ENCODE results near the gene XPO5. TPM values are rescaled to one million over a fixed set of nuclear protein-coding genes. Genes with fewer than 3 reads are reported as not detected.

The XPO5 gene
- total RNA-seq, 1 experiment from 2014 or later: 114 TPM

DNA sequence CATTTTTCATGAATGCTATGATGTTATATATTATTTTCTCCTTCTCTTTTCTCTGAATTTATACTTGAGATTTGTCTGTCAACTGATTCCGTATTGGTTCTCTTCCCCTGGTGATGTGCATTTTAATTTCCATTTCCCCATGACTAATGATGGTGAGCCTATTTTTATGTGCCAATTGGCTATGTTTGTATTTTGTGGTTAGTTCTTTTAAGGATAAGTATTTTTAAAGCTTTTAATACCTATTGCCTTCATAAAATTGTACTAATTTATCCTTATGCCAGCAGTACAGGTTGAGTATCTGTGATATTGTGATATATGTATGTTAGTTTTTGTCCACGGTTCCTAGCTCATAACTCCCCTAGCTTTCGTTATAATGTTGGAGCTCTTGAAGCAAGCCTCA is 2.9 kb upstream of the XPO5 start:
- Histone ChIP-seq H3K9me3 (ENCODE audit: control insufficient read depth, low read depth, low read length) (no peaks in the 10 kb centered on the region), H3K4me2 (ENCODE audit: insufficient read depth, insufficient read length, low read length) (no peak overlapping the region), H3K79me2 (ENCODE audit: insufficient read depth, low read length) (peaks cover 11% of the 10 kb centered on the region; the same call in 1 of the 2 replicates)

More for the DNA sequence above, 2.9 kb upstream of the XPO5 start:
- H3K9ac ChIP-seq (ENCODE audit: extremely low read depth, insufficient read length, low read length): no peak overlapping the region
- H4K20me1 ChIP-seq (ENCODE audit: control insufficient read depth, insufficient read depth, insufficient read length): no peaks in the 10 kb centered on the region
- H3K23me2 ChIP-seq (ENCODE audit: insufficient read length, low read depth, low read length, poor library complexity, severe bottlenecking): peaks cover 7% of the 10 kb centered on the region
- H3K4ac ChIP-seq (ENCODE audit: low read depth, low read length): no peak overlapping the region
- TF ChIP-seq, protein P1, sequence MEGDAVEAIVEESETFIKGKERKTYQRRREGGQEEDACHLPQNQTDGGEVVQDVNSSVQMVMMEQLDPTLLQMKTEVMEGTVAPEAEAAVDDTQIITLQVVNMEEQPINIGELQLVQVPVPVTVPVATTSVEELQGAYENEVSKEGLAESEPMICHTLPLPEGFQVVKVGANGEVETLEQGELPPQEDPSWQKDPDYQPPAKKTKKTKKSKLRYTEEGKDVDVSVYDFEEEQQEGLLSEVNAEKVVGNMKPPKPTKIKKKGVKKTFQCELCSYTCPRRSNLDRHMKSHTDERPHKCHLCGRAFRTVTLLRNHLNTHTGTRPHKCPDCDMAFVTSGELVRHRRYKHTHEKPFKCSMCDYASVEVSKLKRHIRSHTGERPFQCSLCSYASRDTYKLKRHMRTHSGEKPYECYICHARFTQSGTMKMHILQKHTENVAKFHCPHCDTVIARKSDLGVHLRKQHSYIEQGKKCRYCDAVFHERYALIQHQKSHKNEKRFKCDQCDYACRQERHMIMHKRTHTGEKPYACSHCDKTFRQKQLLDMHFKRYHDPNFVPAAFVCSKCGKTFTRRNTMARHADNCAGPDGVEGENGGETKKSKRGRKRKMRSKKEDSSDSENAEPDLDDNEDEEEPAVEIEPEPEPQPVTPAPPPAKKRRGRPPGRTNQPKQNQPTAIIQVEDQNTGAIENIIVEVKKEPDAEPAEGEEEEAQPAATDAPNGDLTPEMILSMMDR (conservative IDR thresholded peaks at IDR 0.05): no peak
- Mint-ChIP-seq H3K27me3 (ENCODE audit: low read depth) (no peaks in the 10 kb centered on the region), H3K27ac (no peak overlapping the region; a peak in 1 of 7 replicates), H3K36me3 (ENCODE audit: insufficient read depth in 1 of 3, low read depth in 3 of 3) (peaks cover 8 to 35% (median 29%) of the 10 kb centered on the region in 3 experiments; a peak in 6 of 7 replicates), H3K4me1 (peaks cover 18% of the 10 kb centered on the region in 2 experiments), H3K4me3 (no peak overlapping the region), H3K9me3 (peaks cover 5% of the 10 kb centered on the region in 2 experiments; a peak in 4 of 5 replicates)
- H3K14ac ChIP-seq (ENCODE audit: insufficient read depth, low read length): no peak overlapping the region
- no peaks in the 10 kb centered on the region for H3K4me1 ChIP-seq (ENCODE audit: insufficient read depth, low read length)
- no peak overlapping the region for H2BK5ac ChIP-seq (ENCODE audit: insufficient read length, low read length)
- no peak overlapping the region for H2BK120ac ChIP-seq (ENCODE audit: low read depth, low read length, poor library complexity, severe bottlenecking)
- no peak overlapping the region for H2BK12ac ChIP-seq (ENCODE audit: insufficient read length, low read depth, low read length)
- no peaks in the 10 kb centered on the region for H3K27me3 ChIP-seq (ENCODE audit: insufficient read depth, low read length)
- no peak overlapping the region for H4K8ac ChIP-seq (replicated peaks; ENCODE audit: insufficient read length, low read depth, low read length)
- H2BK15ac ChIP-seq (ENCODE audit: low read depth, low read length): no peak overlapping the region
- DNase-seq: no peak
- no peak overlapping the region for H3K18ac ChIP-seq (ENCODE audit: insufficient read length, low read depth, low read length)
- H3K79me1 ChIP-seq (ENCODE audit: insufficient read depth, low read depth, low read length, poor library complexity, severe bottlenecking): no peaks in the 10 kb centered on the region
- no peak overlapping the region for H3K23ac ChIP-seq (ENCODE audit: insufficient read length, low read depth, low read length)
- H2BK20ac ChIP-seq (ENCODE audit: low read depth, low read length, poor library complexity, severe bottlenecking): no peak overlapping the region
- no peak overlapping the region for H4K5ac ChIP-seq (ENCODE audit: insufficient read length, low read depth, low read length)
- H2AFZ ChIP-seq (ENCODE audit: low read length): no peak overlapping the region
- H4K91ac ChIP-seq (ENCODE audit: insufficient read length, low read depth, low read length): no peak overlapping the region
- H3T11ph ChIP-seq (ENCODE audit: low read length): no peak overlapping the region
- H3K56ac ChIP-seq (ENCODE audit: insufficient read length, low read depth, low read length): no peak overlapping the region
- no peak overlapping the region for H3K27ac ChIP-seq (ENCODE audit: insufficient read length, low read depth, low read length)
- WGBS (ENCODE audit: extremely low coverage, insufficient read length, low lambda C conversion rate): no CpG with 5 or more reads among the region's 3 CpGs
- no peak overlapping the region for H2AK5ac ChIP-seq (ENCODE audit: insufficient read length, low read length)
